Adipose tissue (tissue), 3 donors: ENCODE measurements around the gene GORASP2. TPM values are rescaled to one million over a fixed set of nuclear protein-coding genes. Genes with fewer than 3 reads are reported as not detected.
"Not testable (repeated sequence)": the region's sequence is repeated elsewhere in the genome, so short reads cannot be mapped to it uniquely, and the experiment has no call there.

Experiments used
- H3K27ac ChIP-seq: one replicate; pipeline ENCODE4 v1.5.1; 2013; ENCODE audit warnings: low read depth, low read length
- WGBS, 3 donors: extraction: QIAGEN DNeasy Blood & Tissue Kit; methylation state at CpG; one replicate each; pipeline ENCODE4 v1.1.7; 2013; 5-methylcytosine and 5-hydroxymethylcytosine counted together
- polyA plus RNA-seq, 3 donors: library from polyadenylated mRNA; stranded (reverse); fragments of 200-250 nt; gene quantifications; one replicate each; pipeline ENCODE4 v1.2.3, GENCODE V29; 2013
- donor health status: healthy with polysubstance abuse.
- donor health status: Bipolar disorder and iron deficiency.
- donor health status: healthy.

Gene GORASP2
- polyA plus RNA-seq, 3 donors, result 30.0 to 43.8 (median 41.4) TPM

GRCh38 chr2:170917957-170918356, 11.1 kb upstream of the GORASP2 start:
- WGBS, 3 donors, result 89 to 94% (median 91%) methylated on average over 5 of the region's 5 CpGs
- no peak overlapping the region for H3K27ac ChIP-seq

GRCh38 chr2:170921873-170922272, 7.2 kb upstream of the GORASP2 start:
- WGBS, 3 donors, result 94 to 98% (median 96%) methylated on average over 2 of the region's 2 CpGs
- H3K27ac ChIP-seq, result not testable (repeated sequence)

- WGBS, 3 donors, result 87 to 91% (median 90%) methylated on average over 8 of the region's 8 CpGs
Measured at GRCh38 chr2:170922634-170923494, 6.2 kb upstream of the GORASP2 start.

GRCh38 chr2:170923799-170924198, 5.3 kb upstream of the GORASP2 start:
- H3K27ac ChIP-seq, result no peak overlapping the region
- 82 to 95% (median 87%) methylated on average over 1 of the region's 1 CpG for WGBS, 3 donors

More at GRCh38 chr2:170922634-170923494, 6.2 kb upstream of the GORASP2 start:
- H3K27ac ChIP-seq, result no peak overlapping the region

- H3K27ac ChIP-seq, result no peak overlapping the region
Measured at GRCh38 chr2:170924969-170925368, 4.1 kb upstream of the GORASP2 start.

- WGBS, 3 donors, result 63 to 71% (median 67%) methylated on average over 3 of the region's 3 CpGs
- H3K27ac ChIP-seq, result no peak overlapping the region
Measured at GRCh38 chr2:170925923-170926322, 3.1 kb upstream of the GORASP2 start.

- no peak overlapping the region for H3K27ac ChIP-seq
- WGBS, 3 donors, result 90 to 95% (median 92%) methylated on average over 4 of the region's 4 CpGs
Measured at GRCh38 chr2:170926743-170927297, 2.2 kb upstream of the GORASP2 start.

- H3K27ac ChIP-seq, result no peak overlapping the region
- whole genome bisulfite sequencing, 3 donors, result 50 to 61% (median 57%) methylated on average over 17 of the region's 17 CpGs
Measured at GRCh38 chr2:170928036-170928823, 823 bp upstream of the GORASP2 start.

- 0 to 1% (median 0%) methylated on average over 17 to 21 of the region's 21 CpGs for WGBS, 3 donors
- H3K27ac ChIP-seq, result no peak overlapping the region
Measured at GRCh38 chr2:170929686-170930050, 615 bp downstream of the GORASP2 start.

- 3 to 9% (median 5%) methylated on average over 15 of the region's 15 CpGs for WGBS, 3 donors
Measured at GRCh38 chr2:170930131-170930990, 1.3 kb downstream of the GORASP2 start.

GRCh38 chr2:170930991-170931266, 1.9 kb downstream of the GORASP2 start:
- WGBS, 3 donors, result 16 to 59% (median 49%) methylated on average over 4 of the region's 4 CpGs

More at GRCh38 chr2:170930131-170930990, 1.3 kb downstream of the GORASP2 start:
- no peak overlapping the region for H3K27ac ChIP-seq

GRCh38 chr2:170932166-170932565, 3.1 kb downstream of the GORASP2 start:
- 41 to 77% (median 69%) methylated on average over 1 of the region's 1 CpG for WGBS, 3 donors
- no peak overlapping the region for H3K27ac ChIP-seq

More at GRCh38 chr2:170930991-170931266, 1.9 kb downstream of the GORASP2 start:
- no peak overlapping the region for H3K27ac ChIP-seq

- H3K27ac ChIP-seq, result no peak overlapping the region
Measured at GRCh38 chr2:170932948-170933347, 3.9 kb downstream of the GORASP2 start.

- no peak overlapping the region for H3K27ac ChIP-seq
- 42 to 58% (median 58%) methylated on average over 3 of the region's 3 CpGs for WGBS, 3 donors
Measured at GRCh38 chr2:170937709-170938379, 8.8 kb downstream of the GORASP2 start.

GRCh38 chr2:170940066-170940465, 11.0 kb downstream of the GORASP2 start:
- H3K27ac ChIP-seq, result no peak overlapping the region

- no peak overlapping the region for H3K27ac ChIP-seq
- 71 to 96% (median 94%) methylated on average over 4 of the region's 4 CpGs for WGBS, 3 donors
Measured at GRCh38 chr2:170942615-170943014, 13.6 kb downstream of the GORASP2 start.

GRCh38 chr2:170943041-170943440, 14.0 kb downstream of the GORASP2 start:
- no peak overlapping the region for H3K27ac ChIP-seq
- 35 to 86% (median 74%) methylated on average over 1 of the region's 1 CpG for WGBS, 3 donors

GRCh38 chr2:170943596-170943995, 14.5 kb downstream of the GORASP2 start:
- 67 to 84% (median 80%) methylated on average over 6 of the region's 6 CpGs for WGBS, 3 donors
- no peak overlapping the region for H3K27ac ChIP-seq
